ENCODE data around the gene JARID2.

DNA sequence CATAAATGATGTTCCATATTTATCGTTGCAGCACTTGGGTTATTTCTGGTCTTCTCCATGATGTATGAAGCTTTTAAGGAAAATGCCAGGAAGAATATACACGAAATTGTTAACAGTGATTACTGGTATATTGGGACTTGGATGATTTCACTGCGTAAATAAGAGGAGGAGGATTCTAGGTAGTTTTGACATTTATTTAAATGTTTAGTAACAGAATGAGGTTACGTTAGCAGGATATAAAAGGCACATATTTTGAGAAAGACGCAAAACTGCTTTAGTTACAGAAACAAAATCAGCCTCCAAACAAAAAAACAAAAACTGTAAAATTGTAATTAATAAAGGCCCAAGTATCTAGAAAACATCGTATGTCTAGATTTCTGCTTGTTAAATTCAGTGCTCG, 147.7 kb downstream of the JARID2 start:
- TF ChIP-seq SUPT20H (IDR thresholded peaks at IDR 0.05; ENCODE audit: borderline replicate concordance, control insufficient read depth, low read depth, low read length) (no peak), SUZ12 (IDR thresholded peaks at IDR 0.05; ENCODE audit: unreplicated experiment) (no peak), POLR2AphosphoS5 (IDR thresholded peaks at IDR 0.05; ENCODE audit: low read length) (no peak), DPF2 (IDR thresholded peaks at IDR 0.05) (no peak), MXI1 (IDR thresholded peaks at IDR 0.05; ENCODE audit: low read depth, low read length) (no peak), ZZZ3 (IDR thresholded peaks at IDR 0.05; ENCODE audit: control insufficient read depth, insufficient read length, low read depth) (no peak), HCFC1 (IDR thresholded peaks at IDR 0.05; ENCODE audit: low read length) (no peak), FOXM1 (IDR thresholded peaks at IDR 0.05; ENCODE audit: low read depth, low read length) (no peak), EGR1 (IDR thresholded peaks at IDR 0.05; ENCODE audit: borderline replicate concordance in 1 of 2, low read depth in 2 of 2, low read length in 2 of 2) (no peak), SP1 (IDR thresholded peaks at IDR 0.05; ENCODE audit: low read depth, low read length) (no peak)
- TF ChIP-seq, protein P1, sequence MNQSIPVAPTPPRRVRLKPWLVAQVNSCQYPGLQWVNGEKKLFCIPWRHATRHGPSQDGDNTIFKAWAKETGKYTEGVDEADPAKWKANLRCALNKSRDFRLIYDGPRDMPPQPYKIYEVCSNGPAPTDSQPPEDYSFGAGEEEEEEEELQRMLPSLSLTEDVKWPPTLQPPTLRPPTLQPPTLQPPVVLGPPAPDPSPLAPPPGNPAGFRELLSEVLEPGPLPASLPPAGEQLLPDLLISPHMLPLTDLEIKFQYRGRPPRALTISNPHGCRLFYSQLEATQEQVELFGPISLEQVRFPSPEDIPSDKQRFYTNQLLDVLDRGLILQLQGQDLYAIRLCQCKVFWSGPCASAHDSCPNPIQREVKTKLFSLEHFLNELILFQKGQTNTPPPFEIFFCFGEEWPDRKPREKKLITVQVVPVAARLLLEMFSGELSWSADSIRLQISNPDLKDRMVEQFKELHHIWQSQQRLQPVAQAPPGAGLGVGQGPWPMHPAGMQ (IDR thresholded peaks at IDR 0.05; ENCODE audit: borderline replicate concordance): no peak
- TF ChIP-seq, protein P2, sequence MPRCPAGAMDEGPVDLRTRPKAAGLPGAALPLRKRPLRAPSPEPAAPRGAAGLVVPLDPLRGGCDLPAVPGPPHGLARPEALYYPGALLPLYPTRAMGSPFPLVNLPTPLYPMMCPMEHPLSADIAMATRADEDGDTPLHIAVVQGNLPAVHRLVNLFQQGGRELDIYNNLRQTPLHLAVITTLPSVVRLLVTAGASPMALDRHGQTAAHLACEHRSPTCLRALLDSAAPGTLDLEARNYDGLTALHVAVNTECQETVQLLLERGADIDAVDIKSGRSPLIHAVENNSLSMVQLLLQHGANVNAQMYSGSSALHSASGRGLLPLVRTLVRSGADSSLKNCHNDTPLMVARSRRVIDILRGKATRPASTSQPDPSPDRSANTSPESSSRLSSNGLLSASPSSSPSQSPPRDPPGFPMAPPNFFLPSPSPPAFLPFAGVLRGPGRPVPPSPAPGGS (IDR thresholded peaks at IDR 0.05; ENCODE audit: borderline replicate concordance, insufficient read depth, low read depth, low read length, poor library complexity, severe bottlenecking): no peak
- TF ChIP-seq, protein P3, sequence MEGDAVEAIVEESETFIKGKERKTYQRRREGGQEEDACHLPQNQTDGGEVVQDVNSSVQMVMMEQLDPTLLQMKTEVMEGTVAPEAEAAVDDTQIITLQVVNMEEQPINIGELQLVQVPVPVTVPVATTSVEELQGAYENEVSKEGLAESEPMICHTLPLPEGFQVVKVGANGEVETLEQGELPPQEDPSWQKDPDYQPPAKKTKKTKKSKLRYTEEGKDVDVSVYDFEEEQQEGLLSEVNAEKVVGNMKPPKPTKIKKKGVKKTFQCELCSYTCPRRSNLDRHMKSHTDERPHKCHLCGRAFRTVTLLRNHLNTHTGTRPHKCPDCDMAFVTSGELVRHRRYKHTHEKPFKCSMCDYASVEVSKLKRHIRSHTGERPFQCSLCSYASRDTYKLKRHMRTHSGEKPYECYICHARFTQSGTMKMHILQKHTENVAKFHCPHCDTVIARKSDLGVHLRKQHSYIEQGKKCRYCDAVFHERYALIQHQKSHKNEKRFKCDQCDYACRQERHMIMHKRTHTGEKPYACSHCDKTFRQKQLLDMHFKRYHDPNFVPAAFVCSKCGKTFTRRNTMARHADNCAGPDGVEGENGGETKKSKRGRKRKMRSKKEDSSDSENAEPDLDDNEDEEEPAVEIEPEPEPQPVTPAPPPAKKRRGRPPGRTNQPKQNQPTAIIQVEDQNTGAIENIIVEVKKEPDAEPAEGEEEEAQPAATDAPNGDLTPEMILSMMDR (IDR thresholded peaks at IDR 0.05 in 2 of 3, conservative IDR thresholded peaks at IDR 0.05 in 1 of 3; ENCODE audit: control insufficient read depth in 2 of 3, extremely low read depth in 1 of 3, insufficient read depth in 1 of 3, low read depth in 3 of 3, low read length in 3 of 3): no peak
